ENCODE data around the gene GSG1L.

GSG1L gene

GRCh38 chr16:28062847-28063521 lies 530 bp downstream of the GSG1L start:
- DNase-seq, result peak in 1 of 2 donors; percentile 37

- no peak for DNase-seq
Measured at GRCh38 chr16:28062261-28062846, 1.2 kb downstream of the GSG1L start.

GRCh38 chr16:28061352-28062101 lies 2.0 kb downstream of the GSG1L start:
- DNase-seq, result no peak

GRCh38 chr16:28059841-28060575 lies 3.5 kb downstream of the GSG1L start:
- DNase-seq, result no peak

GRCh38 chr16:28058839-28059589 lies 4.5 kb downstream of the GSG1L start:
- no peak for DNase-seq

GRCh38 chr16:28057949-28058348 lies 5.6 kb downstream of the GSG1L start:
- DNase-seq, result no peak

- DNase-seq, result no peak
Measured at GRCh38 chr16:28053461-28053860, 10.1 kb downstream of the GSG1L start.

GRCh38 chr16:28052274-28053128 lies 11.0 kb downstream of the GSG1L start:
- DNase-seq, result no peak

GRCh38 chr16:28051486-28051885 lies 12.0 kb downstream of the GSG1L start:
- DNase-seq, result no peak

- DNase-seq, result no peak
Measured at GRCh38 chr16:28042811-28043210, 20.7 kb downstream of the GSG1L start.

- DNase-seq, result no peak
Measured at GRCh38 chr16:28041615-28042014, 21.9 kb downstream of the GSG1L start.

- DNase-seq, result no peak
Measured at GRCh38 chr16:28040039-28040438, 23.5 kb downstream of the GSG1L start.

GRCh38 chr16:28039493-28039892 lies 24.0 kb downstream of the GSG1L start:
- no peak for DNase-seq

GRCh38 chr16:28038409-28038808 lies 25.1 kb downstream of the GSG1L start:
- DNase-seq, result no peak

- DNase-seq, result no peak
Measured at GRCh38 chr16:28035866-28036393, 27.6 kb downstream of the GSG1L start.

- no peak for DNase-seq
Measured at GRCh38 chr16:28033870-28034269, 29.6 kb downstream of the GSG1L start.

- no peak for DNase-seq
Measured at GRCh38 chr16:28029387-28030002, 34.0 kb downstream of the GSG1L start.

- no peak for DNase-seq
Measured at GRCh38 chr16:28027055-28027454, 36.5 kb downstream of the GSG1L start.

GRCh38 chr16:28025631-28026030 lies 37.9 kb downstream of the GSG1L start:
- no peak for DNase-seq

GRCh38 chr16:28019218-28019617 lies 44.3 kb downstream of the GSG1L start:
- DNase-seq, result no peak

- no peak for DNase-seq
Measured at GRCh38 chr16:28014851-28015250, 48.7 kb downstream of the GSG1L start.

Measured in inflammatory macrophage (primary cell).